ENCODE measurements around the gene ZFHX3. TPM values are rescaled to one million over a fixed set of nuclear protein-coding genes. Genes with fewer than 3 reads are reported as not detected.

The ZFHX3 gene
- total and polyA plus RNA-seq, 2 donors from 2014 or later, result 2.3 to 29.3 TPM

DNA sequence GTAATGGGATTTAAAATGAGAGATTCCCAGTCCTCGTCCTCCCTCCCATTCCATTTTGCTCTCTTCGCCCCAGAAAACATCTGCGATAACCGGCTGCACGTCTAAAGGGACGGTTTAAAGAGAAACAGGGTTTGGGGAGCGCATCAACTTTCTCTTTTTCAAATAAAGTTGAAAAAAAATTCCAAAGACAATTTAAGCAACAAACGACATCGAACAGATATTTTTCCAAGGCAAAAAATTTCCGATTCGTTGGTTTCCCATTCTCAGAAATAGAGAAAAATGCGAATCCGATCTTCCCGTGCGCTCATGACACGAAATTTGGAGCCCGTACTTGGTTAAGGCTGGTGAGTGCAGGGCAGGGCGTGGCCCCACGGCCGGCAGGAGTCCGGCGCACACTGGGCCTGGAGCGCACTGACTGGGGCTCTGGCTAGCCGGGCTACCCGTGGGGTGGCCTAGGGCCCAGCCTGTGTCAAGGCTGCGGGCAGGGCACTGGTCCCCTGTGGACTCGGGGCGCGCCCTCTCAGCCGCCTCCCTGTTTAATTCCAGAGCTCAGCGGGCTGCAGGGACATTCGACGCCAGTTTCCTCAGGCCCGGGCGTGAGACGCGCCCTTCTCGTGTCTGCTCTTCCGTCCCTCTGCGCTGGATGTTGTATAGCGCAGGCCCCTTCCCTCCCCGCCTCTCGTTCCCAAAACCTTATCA lies 17.9 kb upstream of the ZFHX3 start:
- Histone ChIP-seq H3K4me1 (ENCODE audit: control insufficient read depth in 2 of 3, insufficient read depth in 2 of 3, low read depth in 1 of 3, low read length in 3 of 3) (peaks cover 0 to 23% (median 2%) of the 10 kb centered on the region in 3 donors), H3K9ac (ENCODE audit: low read length in 3 of 3) (peak overlapping the region in 1 of 3 donors; percentile 16)
- intact Hi-C loops (cut with DNase I), result no loop called here

DNA sequence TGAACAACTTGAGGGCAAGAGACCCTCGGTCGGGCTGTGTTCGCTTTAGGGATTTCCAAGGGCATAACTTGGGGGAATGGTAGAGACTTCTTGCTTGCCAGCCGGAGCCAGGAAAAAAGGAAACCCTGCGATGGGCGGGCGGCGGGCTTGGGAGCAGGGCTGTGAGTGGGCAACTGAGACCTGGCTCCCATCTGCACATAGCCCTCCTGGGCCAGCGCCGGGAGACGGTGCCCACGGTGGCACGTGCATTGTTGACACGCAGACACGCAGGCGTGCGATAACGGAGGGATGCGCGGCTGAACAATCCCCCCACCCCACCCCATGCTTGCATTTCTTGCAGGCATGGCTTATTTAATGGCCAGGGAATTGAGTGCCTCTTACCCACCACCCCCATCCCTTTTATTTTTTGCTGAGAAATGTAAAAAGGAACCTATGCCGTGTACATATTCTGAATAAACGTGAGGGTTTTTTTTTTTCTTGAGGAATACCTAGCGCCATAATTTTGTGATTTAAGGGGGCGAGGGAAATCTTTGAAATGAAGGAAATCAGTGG lies 17.1 kb upstream of the ZFHX3 start:
- no peaks in the 10 kb centered on the region for H3K9me3 ChIP-seq (ENCODE audit: control insufficient read depth in 2 of 3, insufficient read depth in 1 of 3, low read length in 3 of 3)
- peaks cover 0 to 20% (median 2%) of the 10 kb centered on the region in 3 donors for H3K4me1 ChIP-seq (ENCODE audit: control insufficient read depth in 2 of 3, insufficient read depth in 2 of 3, low read depth in 1 of 3, low read length in 3 of 3)
- H3K27me3 ChIP-seq (ENCODE audit: control insufficient read depth, insufficient read depth, low read length), result peaks cover 53% of the 10 kb centered on the region
- peak in 2 of 5 donors; percentile 33 to 69 for DNase-seq
- no peak overlapping the region for H3K9ac ChIP-seq (ENCODE audit: low read length in 3 of 3)
- intact Hi-C loops (cut with DNase I), result no loop called here
- TF ChIP-seq, protein P1, sequence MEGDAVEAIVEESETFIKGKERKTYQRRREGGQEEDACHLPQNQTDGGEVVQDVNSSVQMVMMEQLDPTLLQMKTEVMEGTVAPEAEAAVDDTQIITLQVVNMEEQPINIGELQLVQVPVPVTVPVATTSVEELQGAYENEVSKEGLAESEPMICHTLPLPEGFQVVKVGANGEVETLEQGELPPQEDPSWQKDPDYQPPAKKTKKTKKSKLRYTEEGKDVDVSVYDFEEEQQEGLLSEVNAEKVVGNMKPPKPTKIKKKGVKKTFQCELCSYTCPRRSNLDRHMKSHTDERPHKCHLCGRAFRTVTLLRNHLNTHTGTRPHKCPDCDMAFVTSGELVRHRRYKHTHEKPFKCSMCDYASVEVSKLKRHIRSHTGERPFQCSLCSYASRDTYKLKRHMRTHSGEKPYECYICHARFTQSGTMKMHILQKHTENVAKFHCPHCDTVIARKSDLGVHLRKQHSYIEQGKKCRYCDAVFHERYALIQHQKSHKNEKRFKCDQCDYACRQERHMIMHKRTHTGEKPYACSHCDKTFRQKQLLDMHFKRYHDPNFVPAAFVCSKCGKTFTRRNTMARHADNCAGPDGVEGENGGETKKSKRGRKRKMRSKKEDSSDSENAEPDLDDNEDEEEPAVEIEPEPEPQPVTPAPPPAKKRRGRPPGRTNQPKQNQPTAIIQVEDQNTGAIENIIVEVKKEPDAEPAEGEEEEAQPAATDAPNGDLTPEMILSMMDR (IDR thresholded peaks at IDR 0.05; ENCODE audit: borderline replicate concordance, extremely low read depth, insufficient read depth), result no peak
- no peak overlapping the region for H3K27ac ChIP-seq (ENCODE audit: low read depth in 2 of 2, low read length in 2 of 2)
- no peaks in the 10 kb centered on the region for H3K36me3 ChIP-seq (ENCODE audit: control insufficient read depth in 2 of 3, insufficient read depth in 3 of 3, low read length in 3 of 3)
- H3K4me3 ChIP-seq (ENCODE audit: low read length in 3 of 3), result no peak overlapping the region
- FAIRE-seq, result no peak

More for the DNA sequence above, 17.9 kb upstream of the ZFHX3 start:
- Histone ChIP-seq H3K4me3 (ENCODE audit: low read length in 3 of 3) (peak overlapping the region in 1 of 3 donors; percentile 14), H3K27me3 (ENCODE audit: control insufficient read depth, insufficient read depth, low read length) (peaks cover 47% of the 10 kb centered on the region), H3K27ac (ENCODE audit: low read depth in 2 of 2, low read length in 2 of 2) (peak overlapping the region in 1 of 2 donors; percentile 72), H3K36me3 (ENCODE audit: control insufficient read depth in 2 of 3, insufficient read depth in 3 of 3, low read length in 3 of 3) (no peaks in the 10 kb centered on the region), H3K9me3 (ENCODE audit: control insufficient read depth in 2 of 3, insufficient read depth in 1 of 3, low read length in 3 of 3) (no peaks in the 10 kb centered on the region)
- peak in 4 of 5 donors; percentile 51 to 82 (median 59) for DNase-seq
- TF ChIP-seq, protein P1 (IDR thresholded peaks at IDR 0.05; ENCODE audit: borderline replicate concordance, extremely low read depth, insufficient read depth), result no peak
- no peak for FAIRE-seq

DNA sequence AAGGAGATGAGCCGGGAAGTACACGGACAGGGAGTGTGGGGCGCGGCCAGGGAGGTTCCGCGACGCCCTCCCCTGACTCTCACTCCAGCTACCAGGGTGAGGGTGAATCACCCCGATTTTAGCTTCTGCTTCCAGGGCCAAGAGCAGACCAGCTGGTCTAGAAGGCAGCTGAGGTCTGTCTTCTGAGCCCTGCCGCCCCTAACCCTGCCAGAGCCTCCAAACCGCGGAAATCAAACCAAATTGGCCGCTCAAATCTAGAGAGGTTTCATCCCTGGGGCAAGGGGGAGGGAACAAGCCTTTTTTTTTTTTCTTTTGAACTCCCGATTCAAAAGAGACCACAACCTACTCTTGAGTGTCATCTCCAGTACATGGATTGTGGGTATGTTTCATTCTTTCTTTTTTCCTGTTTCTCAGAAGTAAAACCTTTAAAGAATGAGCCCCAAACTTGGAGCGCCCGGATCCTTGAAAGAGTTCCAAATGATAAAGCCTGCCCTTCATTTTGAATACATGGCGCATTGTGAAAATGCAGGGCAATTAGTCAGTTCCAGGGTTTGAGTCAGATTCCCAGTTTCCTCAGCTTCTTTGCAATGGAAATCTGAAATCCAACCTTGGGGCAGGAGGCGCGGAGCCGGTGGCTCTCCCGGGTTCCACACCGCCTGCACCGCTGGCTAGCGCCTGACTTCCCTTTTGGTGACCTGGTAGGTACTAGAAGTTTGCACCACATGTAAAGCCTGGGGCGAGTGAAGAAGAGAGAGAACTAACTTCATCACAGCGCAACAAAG lies 16.5 kb upstream of the ZFHX3 start:
- H3K36me3 ChIP-seq (ENCODE audit: control insufficient read depth in 2 of 3, insufficient read depth in 3 of 3, low read length in 3 of 3), result no peaks in the 10 kb centered on the region
- H3K27ac ChIP-seq (ENCODE audit: low read depth in 2 of 2, low read length in 2 of 2), result peak overlapping the region in 1 of 2 donors; percentile 26
- peak in 4 of 5 donors; percentile 49 to 83 (median 64) for DNase-seq
- peaks cover 53% of the 10 kb centered on the region for H3K27me3 ChIP-seq (ENCODE audit: control insufficient read depth, insufficient read depth, low read length)
- TF ChIP-seq, protein P1 (IDR thresholded peaks at IDR 0.05; ENCODE audit: borderline replicate concordance, extremely low read depth, insufficient read depth), result no peak
- H3K4me1 ChIP-seq (ENCODE audit: control insufficient read depth in 2 of 3, insufficient read depth in 2 of 3, low read depth in 1 of 3, low read length in 3 of 3), result peaks cover 0 to 20% (median 4%) of the 10 kb centered on the region in 3 donors
- H3K4me3 ChIP-seq (ENCODE audit: low read length in 3 of 3), result no peak overlapping the region
- no peaks in the 10 kb centered on the region for H3K9me3 ChIP-seq (ENCODE audit: control insufficient read depth in 2 of 3, insufficient read depth in 1 of 3, low read length in 3 of 3)
- no peak for FAIRE-seq
- H3K9ac ChIP-seq (ENCODE audit: low read length in 3 of 3), result no peak overlapping the region
- intact Hi-C loops (cut with DNase I), result no loop called here

Data from kidney (tissue), 14 donors.